OCI-LY7 (cell line): ENCODE results near the gene ALDH1A2. TPM values are rescaled to one million over a fixed set of nuclear protein-coding genes. Genes with fewer than 3 reads are reported as not detected.
"Not testable (repeated sequence)": the region's sequence is repeated elsewhere in the genome, so short reads cannot be mapped to it uniquely, and the experiment has no call there.

Experiments used
- Bru-seq: library from RNA; stranded (reverse); fragments of 400-500 nt; gene quantifications from one replicate; lab custom pipeline; 2021; lab: Mats Ljungman, UMichigan
- BruChase-seq, 2 experiments: library from RNA; stranded (reverse); fragments of 400-500 nt; gene quantifications; one replicate each; lab custom pipeline; 2021; lab: Mats Ljungman, UMichigan
- BruUV-seq: library from RNA; stranded (reverse); fragments of 400-500 nt; replicated peaks from 2 replicates; lab custom pipeline; 2021; lab: Mats Ljungman, UMichigan
- CTCF ChIA-PET: fragments of 300-600 bp; sonication (Branson Sonifier 250); formaldehyde crosslinking; loops from one replicate; lab custom pipeline; 2022; ENCODE audit warnings: antibody characterized with exemption; ENCODE audit not compliant: unreplicated experiment; lab: Charles Lee
- POLR2A ChIA-PET: fragments of 300-600 bp; sonication (Branson Sonifier 250); formaldehyde crosslinking; loops from one replicate; lab custom pipeline; 2022; ENCODE audit warnings: antibody characterized with exemption; lab: Charles Lee
- DNase-seq: peaks from one replicate; pipeline ENCODE4 v3.0.0-alpha.2; 2015; ENCODE audit warnings: low spot score
- H2AFZ ChIP-seq: fragments of 200-600 bp; sonication (generic), shearing (Covaris generic); 2 replicates; pipeline ENCODE4 v1.6.1; 2014; ENCODE audit warnings: mild to moderate bottlenecking, antibody characterized with exemption, low read length, moderate library complexity
- H3K27ac ChIP-seq: fragments of 200-600 bp; sonication (generic); 2 replicates; pipeline ENCODE4 v1.5.1; 2014; ENCODE audit warnings: mixed run types, low read depth, mild to moderate bottlenecking, moderate library complexity, low read length, inconsistent platforms; ENCODE audit not compliant: poor library complexity, severe bottlenecking
- H3K36me3 ChIP-seq: fragments of 200-600 bp; sonication (generic); 2 replicates; pipeline ENCODE4 v1.6.1; 2014; ENCODE audit warnings: mild to moderate bottlenecking, antibody characterized with exemption, low read length, moderate library complexity, mixed read lengths; ENCODE audit not compliant: insufficient read depth
- H3K4me1 ChIP-seq: fragments of 200-600 bp; sonication (generic); 2 replicates; pipeline ENCODE4 v1.5.1; 2014; ENCODE audit warnings: mild to moderate bottlenecking, low read length; ENCODE audit not compliant: insufficient read depth, poor library complexity, severe bottlenecking
- H3K4me2 ChIP-seq: fragments of 200-600 bp; sonication (generic); 2 replicates; pipeline ENCODE4 v1.6.1; 2014; ENCODE audit warnings: mild to moderate bottlenecking, low read length
- H3K4me3 ChIP-seq: fragments of 200-600 bp; sonication (generic); 2 replicates; pipeline ENCODE4 v1.5.1; 2014; ENCODE audit warnings: mild to moderate bottlenecking, low read depth, low read length; ENCODE audit not compliant: poor library complexity, severe bottlenecking
- H3K79me2 ChIP-seq: fragments of 200-600 bp; sonication (generic); 2 replicates; pipeline ENCODE4 v1.6.1; 2016; ENCODE audit warnings: low read depth, mild to moderate bottlenecking, low read length, moderate library complexity, mixed read lengths; ENCODE audit not compliant: insufficient read depth
- H3K9me2 ChIP-seq: fragments of 200-600 bp; sonication (generic); 2 replicates; pipeline ENCODE4 v1.6.1; 2016; ENCODE audit warnings: mild to moderate bottlenecking, low read length, mixed read lengths; ENCODE audit not compliant: insufficient read depth
- H3K9me3 ChIP-seq: fragments of 200-600 bp; sonication (generic); 2 replicates; pipeline ENCODE4 v1.6.1; 2014; ENCODE audit warnings: mild to moderate bottlenecking, mixed run types, low read length, mixed read lengths
- H4K20me1 ChIP-seq: fragments of 200-600 bp; sonication (generic); 2 replicates; pipeline ENCODE4 v1.6.1; 2014; ENCODE audit warnings: mild to moderate bottlenecking, antibody characterized with exemption, low read length, moderate library complexity, mixed read lengths; ENCODE audit not compliant: insufficient read depth
- CTCF ChIP-seq: fragments of 200-600 bp; sonication (generic); conservative IDR thresholded peaks from 2 replicates; pipeline ENCODE4 v1.5.1; 2014; ENCODE audit warnings: mild to moderate bottlenecking, antibody characterized with exemption, low read length, moderate library complexity, mixed read lengths
- EZH2phosphoT487 ChIP-seq: fragments of 200-600 bp; sonication (generic); IDR thresholded peaks from 2 replicates; pipeline ENCODE4 v1.6.1; 2018; ENCODE audit warnings: low read depth, borderline replicate concordance, mild to moderate bottlenecking, mixed run types, antibody characterized with exemption, low read length, moderate library complexity, mixed read lengths
- intact Hi-C: fragments of 100-400 bp; cut with micrococcal nuclease; formaldehyde crosslinking; loops from one replicate; pipeline ENCODE4 v1.10.0; 2022; ENCODE audit not compliant: unreplicated experiment
- long read RNA-seq: library from polyadenylated mRNA; stranded (forward); transcript quantifications from one replicate; pipeline ENCODE4 v2.0.0, GENCODE V29; 2022
- total RNA-seq, 2 experiments: library from RNA; depleted of rRNA in 1 of 2; stranded (reverse); fragments of >200 nt in 1 of 2; shearing (Covaris generic) in 1 of 2; gene quantifications; 2 replicates each; pipeline ENCODE4 v1.2.3, GENCODE V29; 2014 to 2022

ALDH1A2 gene
- total RNA-seq (2014; rRNA removed; shearing (Covaris generic)) (not detected in 2 replicates), total RNA-seq (2022) (not detected in 2 replicates), Bru-seq, nascent RNA (percentile 3 among the genes with signal in this experiment), BruChase-seq, experiment 1, labeled RNA remaining after a 6-hour chase (percentile 3 among the genes with signal in this experiment), BruChase-seq, experiment 2, labeled RNA remaining after a 2-hour chase (percentile 2 among the genes with signal in this experiment)
- long read RNA-seq = 0 reads

GRCh38 chr15:58065445-58066041 lies at the start of gene ALDH1A2:
ALDH1A2 (minus strand) TSS chr15:58065711; CDS start chr15:58065650, 61 bp downstream.
- H2AFZ ChIP-seq = no peak within 1 kb of the TSS
- TF ChIP-seq EZH2phosphoT487 (no peak), CTCF (no peak)
- POLR2A ChIA-PET = no interaction called here

DNA sequence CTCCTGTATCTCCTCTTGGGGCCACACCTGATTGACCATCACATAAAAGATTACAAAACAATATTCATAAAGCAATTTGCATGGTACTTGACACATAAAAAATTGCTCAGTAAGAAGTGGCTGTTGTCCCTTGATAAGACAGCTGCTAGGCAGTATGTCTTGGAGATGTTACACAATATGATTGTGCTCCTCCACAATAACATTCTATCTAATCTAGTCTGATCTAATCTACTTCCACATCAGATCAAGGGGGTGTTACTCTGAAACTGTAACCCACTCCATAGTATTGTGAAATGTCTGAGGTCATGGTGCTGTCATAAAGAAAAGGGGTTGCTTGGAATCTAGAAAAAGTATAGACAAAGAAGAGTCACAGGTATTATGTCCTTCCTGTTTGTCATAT lies 49.3 kb upstream of the ALDH1A2 start:
- no peak overlapping the region for H2AFZ ChIP-seq
- no peak for DNase-seq
- no peak overlapping the region for H3K27ac ChIP-seq
- intact Hi-C loops = no loop called here
- POLR2A ChIA-PET = no interaction called here
- H3K9me2 ChIP-seq = no peaks in the 10 kb centered on the region
- no peak overlapping the region for H3K4me2 ChIP-seq
- H3K4me3 ChIP-seq = no peak overlapping the region
- H3K79me2 ChIP-seq = no peaks in the 10 kb centered on the region
- no peaks in the 10 kb centered on the region for H3K9me3 ChIP-seq
- no TSS peak for BruUV-seq
- no peak for TF ChIP-seq CTCF
- no peak for TF ChIP-seq EZH2phosphoT487
- H3K36me3 ChIP-seq = no peaks in the 10 kb centered on the region
- H3K4me1 ChIP-seq = no peaks in the 10 kb centered on the region
- no peaks in the 10 kb centered on the region for H4K20me1 ChIP-seq
- CTCF ChIA-PET = no interaction called here

More at GRCh38 chr15:58065445-58066041, at the start of gene ALDH1A2:
- Histone ChIP-seq H3K27ac (no peak within 1 kb of the TSS), H3K9me3 (no peaks in the 10 kb centered on the region), H3K4me3 (no peak within 1 kb of the TSS), H3K36me3 (no peaks in the 10 kb centered on the region), H4K20me1 (no peaks in the 10 kb centered on the region), H3K79me2 (no peaks in the 10 kb centered on the region), H3K4me2 (no peak within 1 kb of the TSS), H3K4me1 (no peaks in the 10 kb centered on the region), H3K9me2 (no peaks in the 10 kb centered on the region)
- BruUV-seq = no TSS peak
- no peak for DNase-seq
- CTCF ChIA-PET = no interaction called here
- intact Hi-C loops = no loop called here

DNA sequence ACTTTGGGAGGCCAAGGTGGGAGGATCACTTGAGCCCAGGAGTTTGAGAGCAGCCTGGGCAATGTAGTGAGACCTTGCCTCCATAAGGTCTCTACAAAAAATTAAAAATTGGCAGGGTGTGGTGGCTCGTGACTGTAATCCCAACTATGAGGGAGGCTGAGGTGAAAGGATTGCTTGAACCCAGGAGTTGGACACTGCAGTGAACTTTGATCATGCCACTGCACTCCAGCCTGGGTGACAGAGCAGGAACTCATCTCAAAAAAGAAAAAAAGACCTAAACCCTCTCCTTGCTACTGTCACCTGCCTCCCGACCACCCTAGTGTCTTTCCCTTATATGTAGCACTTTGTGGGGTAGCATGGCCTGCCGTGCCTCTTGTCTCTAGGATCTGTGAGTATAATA lies 48.9 kb upstream of the ALDH1A2 start:
- TF ChIP-seq CTCF (no peak), EZH2phosphoT487 (no peak)
- no peak for DNase-seq
- Histone ChIP-seq H3K9me3 (no peaks in the 10 kb centered on the region), H3K36me3 (no peaks in the 10 kb centered on the region), H3K79me2 (no peaks in the 10 kb centered on the region), H3K27ac (no peak overlapping the region), H2AFZ (no peak overlapping the region), H4K20me1 (no peaks in the 10 kb centered on the region), H3K4me2 (no peak overlapping the region), H3K9me2 (no peaks in the 10 kb centered on the region), H3K4me3 (no peak overlapping the region), H3K4me1 (no peaks in the 10 kb centered on the region)
- CTCF ChIA-PET = no interaction called here
- no TSS peak for BruUV-seq
- POLR2A ChIA-PET = no interaction called here
- intact Hi-C loops = no loop called here

DNA sequence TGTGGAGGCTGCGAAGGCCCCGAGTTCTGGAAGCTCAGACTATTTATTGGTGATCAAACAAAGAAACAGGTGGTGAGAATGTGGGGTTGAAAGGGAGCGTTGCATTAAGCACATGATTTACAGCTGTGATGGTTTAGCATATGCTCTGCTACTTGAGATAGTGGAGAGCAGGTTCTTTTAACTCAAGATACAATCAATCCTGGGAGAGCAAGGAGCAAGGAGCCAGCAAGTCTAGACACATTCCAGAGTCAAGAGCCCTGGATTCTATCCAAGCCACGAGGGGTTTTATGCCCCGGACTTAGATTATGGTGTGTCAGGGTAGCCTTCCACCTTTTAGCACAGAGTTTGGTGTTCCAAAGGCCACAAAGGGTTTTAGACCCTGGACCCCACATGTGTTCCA lies 47.8 kb upstream of the ALDH1A2 start:
- H3K4me1 ChIP-seq, H4K20me1 ChIP-seq, H2AFZ ChIP-seq, H3K27ac ChIP-seq, H3K79me2 ChIP-seq, BruUV-seq, CTCF ChIA-PET, DNase-seq, intact Hi-C loops, H3K4me2 ChIP-seq, H3K36me3 ChIP-seq, H3K9me3 ChIP-seq, H3K4me3 ChIP-seq, H3K9me2 ChIP-seq: not testable (repeated sequence)
- POLR2A ChIA-PET = interaction anchor here (0.6 kb wide), 1 partner anchor 1516 kb away, joined by 5 read pairs; no protein-coding TSS in a partner anchor
